Measurements from ENCODE around the gene NCCRP1.

DNA sequence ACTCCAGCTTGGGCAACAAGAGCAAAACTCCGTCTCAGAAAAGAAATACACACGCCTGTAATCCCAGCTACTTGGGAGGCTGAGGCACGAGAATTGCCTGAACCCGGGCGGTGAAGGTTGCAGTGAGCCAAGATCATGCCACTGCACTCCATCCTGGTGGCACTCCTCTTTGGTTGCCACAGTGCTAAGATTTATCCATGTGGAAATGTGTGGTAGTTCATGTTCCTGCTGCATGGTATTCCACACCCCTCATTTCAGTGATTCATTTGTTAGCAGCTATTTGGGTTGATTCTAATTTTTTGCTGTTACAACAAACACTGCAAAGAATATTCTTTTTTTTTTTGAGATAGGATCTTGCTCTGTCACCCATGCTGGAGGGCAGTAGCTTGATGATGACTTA lies 35.9 kb downstream of the NCCRP1 start:
- TF ChIP-seq, protein P1, sequence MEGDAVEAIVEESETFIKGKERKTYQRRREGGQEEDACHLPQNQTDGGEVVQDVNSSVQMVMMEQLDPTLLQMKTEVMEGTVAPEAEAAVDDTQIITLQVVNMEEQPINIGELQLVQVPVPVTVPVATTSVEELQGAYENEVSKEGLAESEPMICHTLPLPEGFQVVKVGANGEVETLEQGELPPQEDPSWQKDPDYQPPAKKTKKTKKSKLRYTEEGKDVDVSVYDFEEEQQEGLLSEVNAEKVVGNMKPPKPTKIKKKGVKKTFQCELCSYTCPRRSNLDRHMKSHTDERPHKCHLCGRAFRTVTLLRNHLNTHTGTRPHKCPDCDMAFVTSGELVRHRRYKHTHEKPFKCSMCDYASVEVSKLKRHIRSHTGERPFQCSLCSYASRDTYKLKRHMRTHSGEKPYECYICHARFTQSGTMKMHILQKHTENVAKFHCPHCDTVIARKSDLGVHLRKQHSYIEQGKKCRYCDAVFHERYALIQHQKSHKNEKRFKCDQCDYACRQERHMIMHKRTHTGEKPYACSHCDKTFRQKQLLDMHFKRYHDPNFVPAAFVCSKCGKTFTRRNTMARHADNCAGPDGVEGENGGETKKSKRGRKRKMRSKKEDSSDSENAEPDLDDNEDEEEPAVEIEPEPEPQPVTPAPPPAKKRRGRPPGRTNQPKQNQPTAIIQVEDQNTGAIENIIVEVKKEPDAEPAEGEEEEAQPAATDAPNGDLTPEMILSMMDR (IDR thresholded peaks at IDR 0.05), result no peak
- TF ChIP-seq POLR2AphosphoS5 (IDR thresholded peaks at IDR 0.05), result no peak
- no peak for TF ChIP-seq EP300 (IDR thresholded peaks at IDR 0.05)

All from esophagus muscularis mucosa (tissue), 4 donors.